ENCODE data around the gene GABRD.

DNA sequence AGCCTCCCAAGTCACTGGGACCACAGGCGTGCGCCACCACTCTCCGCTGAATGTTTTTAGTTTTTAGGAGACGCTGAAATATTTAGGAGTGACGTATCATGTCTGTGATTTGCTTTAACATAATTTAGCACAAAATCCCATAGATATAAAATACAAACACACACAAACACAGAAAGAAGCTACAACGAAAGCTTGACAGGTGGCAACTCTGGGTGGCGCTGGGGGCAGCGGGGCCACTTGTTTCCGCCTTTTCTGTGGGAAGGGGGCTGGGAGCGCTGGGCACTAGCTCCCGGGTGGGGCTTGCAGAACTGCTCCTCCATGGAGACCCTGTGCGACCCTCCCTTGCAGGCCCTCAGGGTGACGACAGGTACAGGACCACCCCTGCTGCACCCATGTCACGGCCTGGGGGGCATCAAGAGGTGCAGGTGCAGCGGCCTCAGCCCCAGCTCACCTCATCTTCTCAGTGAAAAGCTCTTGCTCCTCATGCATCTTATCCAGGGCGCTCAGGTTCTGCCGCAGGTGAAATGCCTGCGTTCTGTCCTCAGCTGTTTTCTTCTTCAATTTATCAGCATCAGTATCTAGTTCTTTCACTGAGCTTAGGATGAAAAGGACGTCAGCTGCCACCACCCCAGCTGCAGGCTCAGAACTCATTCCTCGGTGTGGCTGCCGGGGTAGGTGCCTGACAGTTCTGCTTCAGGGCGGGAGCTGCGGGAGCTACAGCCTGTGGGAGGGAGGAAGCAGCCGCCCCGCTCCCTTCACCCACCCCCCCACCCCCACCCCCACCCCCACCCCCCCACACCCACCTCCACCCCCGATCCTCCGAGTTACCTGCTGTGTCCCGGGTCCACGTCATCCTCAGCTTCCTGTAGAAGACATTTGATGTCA, 30.8 kb upstream of the GABRD start:
- no peak for TF ChIP-seq POLR2A (IDR thresholded peaks at IDR 0.05; ENCODE audit: low read length)
- TF ChIP-seq GATA1 (IDR thresholded peaks at IDR 0.05; ENCODE audit: low read depth, low read length), result no peak

Measured in erythroblast (primary cell).